GM04504 (cell line): ENCODE results near the gene CCSER1.
"Not testable (repeated sequence)": the region's sequence is repeated elsewhere in the genome, so short reads cannot be mapped to it uniquely, and the experiment has no call there.

Experiments
- DNase-seq: peaks from one replicate; pipeline ENCODE4 v3.0.0-alpha.2; 2012; ENCODE audit warnings: low read depth

The CCSER1 gene

GRCh38 chr4:91373546-91373945 lies 1246.4 kb downstream of the CCSER1 start:
- no peak for DNase-seq

- DNase-seq: not testable (repeated sequence)
These were observed 1278.2 kb downstream of the CCSER1 start for GRCh38 chr4:91405431-91405830.

GRCh38 chr4:91422011-91422410 lies 1294.8 kb downstream of the CCSER1 start:
- no peak for DNase-seq

GRCh38 chr4:91426725-91427124 lies 1299.5 kb downstream of the CCSER1 start:
- no peak for DNase-seq

GRCh38 chr4:91427171-91427570 lies 1300.0 kb downstream of the CCSER1 start:
- DNase-seq: no peak

GRCh38 chr4:91434631-91435030 lies 1307.4 kb downstream of the CCSER1 start:
- DNase-seq: no peak

GRCh38 chr4:91436556-91436955 lies 1309.4 kb downstream of the CCSER1 start:
- DNase-seq: no peak

- DNase-seq: no peak
These were observed 1320.0 kb downstream of the CCSER1 start for GRCh38 chr4:91447168-91447567.

GRCh38 chr4:91448668-91449330 lies 1321.6 kb downstream of the CCSER1 start:
- DNase-seq: no peak

GRCh38 chr4:91454111-91454510 lies 1326.9 kb downstream of the CCSER1 start:
- no peak for DNase-seq

- DNase-seq: not testable (repeated sequence)
These were observed 1335.4 kb downstream of the CCSER1 start for GRCh38 chr4:91462566-91462965.

- no peak for DNase-seq
These were observed 1343.5 kb downstream of the CCSER1 start for GRCh38 chr4:91470671-91471070.

- no peak for DNase-seq
These were observed 1344.1 kb downstream of the CCSER1 start for GRCh38 chr4:91471280-91471679.

- no peak for DNase-seq
These were observed 1344.9 kb downstream of the CCSER1 start for GRCh38 chr4:91472046-91472445.

- DNase-seq: no peak
These were observed 1358.2 kb downstream of the CCSER1 start for GRCh38 chr4:91485415-91485814.

GRCh38 chr4:91488946-91489345 lies 1361.8 kb downstream of the CCSER1 start:
- no peak for DNase-seq

- DNase-seq: no peak
These were observed 1370.7 kb downstream of the CCSER1 start for GRCh38 chr4:91497892-91498291.

- no peak for DNase-seq
These were observed 1375.2 kb downstream of the CCSER1 start for GRCh38 chr4:91502365-91502764.

- DNase-seq: no peak
These were observed 1386.1 kb downstream of the CCSER1 start for GRCh38 chr4:91513326-91513725.

- no peak for DNase-seq
These were observed 1392.0 kb downstream of the CCSER1 start for GRCh38 chr4:91519155-91519554.

- no peak for DNase-seq
These were observed 1398.4 kb downstream of the CCSER1 start for GRCh38 chr4:91525621-91526020.

- no peak for DNase-seq
These were observed 1399.9 kb downstream of the CCSER1 start for GRCh38 chr4:91527056-91527455.

GRCh38 chr4:91567594-91567993 lies 1440.4 kb downstream of the CCSER1 start:
- no peak for DNase-seq

GRCh38 chr4:91577864-91578263 lies 1450.7 kb downstream of the CCSER1 start:
- no peak for DNase-seq
